Small intestine (tissue), 7 donors: ENCODE results near the gene USH1C. TPM values are rescaled to one million over a fixed set of nuclear protein-coding genes. Genes with fewer than 3 reads are reported as not detected.

Source experiments
- DNase-seq, 2 donors: peaks; one replicate each; pipeline versions ENCODE4 v3.0.0 to v3.0.0-alpha.2; 2013
- FAIRE-seq: peaks from 2 replicates; lab custom pipeline; 2012; peaks lifted over from hg19 to GRCh38; lab: Jason Lieb, UNC
- H3K27ac ChIP-seq, 3 donors: one replicate each; pipeline ENCODE4 v1.5.1; 2013; ENCODE audit warnings: low read length in 2 of 3, mild to moderate bottlenecking in 2 of 3, control low read depth in 1 of 3, inconsistent platforms in 1 of 3, low read depth in 1 of 3, moderate library complexity in 1 of 3
- H3K27me3 ChIP-seq, 3 donors: one replicate each; pipeline ENCODE4 v1.6.1; 2013; ENCODE audit warnings: low read length in 3 of 3, inconsistent platforms in 1 of 3; ENCODE audit not compliant: control insufficient read depth in 3 of 3, insufficient read depth in 3 of 3
- H3K36me3 ChIP-seq, 3 donors: one replicate each; pipeline ENCODE4 v1.6.1; 2013; ENCODE audit warnings: low read length in 3 of 3, inconsistent platforms in 1 of 3, low read depth in 1 of 3, mild to moderate bottlenecking in 1 of 3, moderate library complexity in 1 of 3; ENCODE audit not compliant: control insufficient read depth in 3 of 3, insufficient read depth in 2 of 3
- H3K4me1 ChIP-seq, 3 donors: one replicate each; pipeline ENCODE4 v1.6.1; 2013; ENCODE audit warnings: low read length in 2 of 3, inconsistent platforms in 1 of 3, low read depth in 1 of 3, mild to moderate bottlenecking in 1 of 3, moderate library complexity in 1 of 3; ENCODE audit not compliant: control insufficient read depth in 3 of 3, insufficient read depth in 2 of 3
- H3K4me3 ChIP-seq, 3 donors: one replicate each; pipeline ENCODE4 v1.5.1; 2013; ENCODE audit warnings: low read length in 3 of 3, control low read depth in 1 of 3, inconsistent platforms in 1 of 3, low read depth in 1 of 3, mild to moderate bottlenecking in 1 of 3, moderate library complexity in 1 of 3
- H3K9me3 ChIP-seq, 2 donors: one replicate each; pipeline ENCODE4 v1.6.1; 2013; ENCODE audit warnings: low read depth in 1 of 2, low read length in 1 of 2; ENCODE audit not compliant: control insufficient read depth in 2 of 2, insufficient read depth in 1 of 2
- WGBS, 3 donors: extraction: QIAGEN DNeasy Blood & Tissue Kit; methylation state at CpG; one replicate each; pipeline ENCODE4 v1.1.7; 2013; 5-methylcytosine and 5-hydroxymethylcytosine counted together
- polyA plus RNA-seq, 4 donors: library from polyadenylated mRNA; stranded (reverse) in 3 of 4; unstranded in 1 of 4; fragments of 200-250 nt in 3 of 4; fragments of 120-200 nt in 1 of 4; gene quantifications; one replicate each; pipeline versions ENCODE4 v1.2.1 to v1.2.3, GENCODE V29; 2013
- donor health status: healthy with polysubstance abuse.
- donor health status: control.
- donor health status: control.
- donor health status: Bipolar disorder and iron deficiency.
- donor health status: healthy.

Gene USH1C
- polyA plus RNA-seq, 4 donors: 86.2 to 309 (median 297) TPM

DNA sequence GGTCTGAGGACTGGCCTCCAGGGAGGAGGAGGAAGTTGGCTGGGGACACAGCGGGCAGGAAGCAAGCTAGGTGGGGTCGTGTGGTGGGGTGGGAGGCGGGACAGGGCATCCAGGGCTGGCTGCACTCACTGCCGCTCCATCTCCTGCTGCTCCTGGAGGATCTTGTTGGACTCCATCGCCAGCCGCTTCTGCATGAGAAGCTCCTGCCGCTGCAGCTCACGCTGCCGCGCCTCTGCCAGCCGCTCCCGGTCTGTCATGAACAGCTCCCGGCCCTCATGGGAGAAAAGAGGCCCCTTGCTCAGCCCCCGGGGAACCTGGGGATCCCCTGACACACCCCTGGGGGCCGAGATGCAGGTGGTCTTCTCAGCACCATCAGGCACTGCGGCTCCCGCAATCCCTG, 21.6 kb downstream of the USH1C start:
- Histone ChIP-seq H3K4me1 (peaks cover 0 to 11% (median 0%) of the 10 kb centered on the region in 3 donors), H3K9me3 (no peaks in the 10 kb centered on the region), H3K4me3 (no peak overlapping the region), H3K36me3 (peaks cover 0 to 90% (median 51%) of the 10 kb centered on the region in 3 donors), H3K27me3 (no peaks in the 10 kb centered on the region), H3K27ac (no peak overlapping the region)
- no peak for FAIRE-seq
- 81 to 86% (median 86%) methylated on average over 16 to 17 of the region's 17 CpGs for WGBS, 3 donors
- no peak for DNase-seq

DNA sequence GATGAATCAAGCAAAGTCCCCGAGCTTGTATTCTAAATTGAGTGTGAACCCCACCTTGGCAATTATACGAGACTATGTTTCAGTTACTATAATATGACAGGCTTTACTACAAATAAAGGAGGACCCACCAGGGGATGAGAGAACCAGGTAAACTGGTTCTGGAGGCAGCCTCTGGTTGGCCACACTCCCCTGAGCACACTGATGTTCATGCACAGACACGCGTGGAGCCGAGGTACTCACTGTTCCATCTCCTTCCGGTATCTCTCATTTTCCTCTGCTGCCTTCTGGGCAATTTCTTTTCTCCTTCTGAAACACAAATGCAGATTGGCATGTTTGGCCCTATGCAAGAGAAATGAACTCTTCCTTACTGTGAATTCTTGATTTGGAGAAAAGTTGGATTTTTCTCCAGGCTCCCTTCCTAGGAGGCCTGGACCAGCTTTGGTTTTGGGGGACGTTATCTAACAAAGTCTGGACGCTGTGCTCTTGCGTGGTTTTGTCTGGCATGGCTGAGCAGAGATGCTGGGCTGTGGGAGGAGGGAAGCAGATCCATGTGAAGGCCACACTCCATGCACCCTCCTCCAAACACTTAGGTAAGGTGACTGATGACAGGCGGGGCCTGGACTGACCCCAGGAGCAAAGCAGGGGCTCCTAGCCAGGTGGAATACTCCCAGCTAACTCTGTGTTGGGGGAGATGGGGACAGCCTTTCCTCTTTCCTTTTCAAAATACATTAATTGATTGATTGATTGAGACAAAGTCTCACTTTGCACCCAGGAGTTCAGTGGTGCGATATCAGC, 22.9 kb downstream of the USH1C start:
- Histone ChIP-seq H3K9me3 (no peaks in the 10 kb centered on the region), H3K4me1 (peaks cover 0 to 3% (median 0%) of the 10 kb centered on the region in 3 donors), H3K27ac (no peak overlapping the region), H3K27me3 (no peaks in the 10 kb centered on the region), H3K4me3 (no peak overlapping the region), H3K36me3 (peaks cover 0 to 92% (median 46%) of the 10 kb centered on the region in 3 donors)
- FAIRE-seq (no peak), DNase-seq (no peak)
- WGBS, 3 donors: 89 to 91% (median 90%) methylated on average over 11 of the region's 11 CpGs

DNA sequence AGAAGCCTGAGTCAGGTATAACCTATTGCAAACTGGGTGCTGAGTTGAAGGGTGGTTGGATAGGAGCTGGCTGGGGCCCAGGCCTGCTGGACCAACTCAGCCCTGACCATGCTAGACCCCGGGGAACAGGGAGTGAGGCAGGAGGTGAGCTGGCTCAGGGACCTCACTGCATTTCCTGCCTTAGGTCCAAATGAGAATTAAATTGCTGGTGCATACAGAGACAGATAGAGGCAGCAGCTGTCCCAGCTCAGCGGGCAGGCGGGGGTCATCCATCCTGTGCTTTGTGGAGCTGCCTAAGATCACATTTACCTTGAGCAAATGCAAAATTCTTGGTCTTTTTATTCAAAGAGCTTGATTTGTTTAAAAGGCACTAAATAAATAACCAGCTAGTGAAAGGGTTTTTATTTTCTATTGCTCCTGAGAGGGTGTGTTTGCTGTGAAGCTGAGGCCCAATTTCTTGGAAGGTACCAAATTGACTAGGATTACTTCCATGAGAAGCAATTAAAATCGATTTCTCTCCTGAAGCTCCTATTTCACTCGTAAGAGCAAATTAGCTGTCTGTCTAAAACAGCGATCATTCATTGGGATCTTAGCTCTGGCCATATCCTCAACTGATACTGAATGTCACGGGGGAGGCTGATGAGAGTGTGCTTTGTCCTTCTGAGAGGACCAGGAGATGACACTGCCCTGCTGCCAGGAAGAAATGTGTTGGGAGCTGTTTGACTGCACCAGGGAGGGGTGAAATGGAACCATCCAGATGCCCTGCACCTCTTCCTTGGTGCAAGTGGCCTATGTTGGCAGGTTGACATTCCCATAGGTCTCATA, 24.9 kb downstream of the USH1C start:
- FAIRE-seq (no peak), DNase-seq (no peak)
- Histone ChIP-seq H3K36me3 (peaks cover 0 to 87% (median 39%) of the 10 kb centered on the region in 3 donors), H3K27me3 (no peaks in the 10 kb centered on the region), H3K4me1 (no peaks in the 10 kb centered on the region), H3K9me3 (no peaks in the 10 kb centered on the region), H3K4me3 (no peak overlapping the region), H3K27ac (no peak overlapping the region)
- 80 to 88% (median 88%) methylated on average over 7 of the region's 7 CpGs for WGBS, 3 donors

DNA sequence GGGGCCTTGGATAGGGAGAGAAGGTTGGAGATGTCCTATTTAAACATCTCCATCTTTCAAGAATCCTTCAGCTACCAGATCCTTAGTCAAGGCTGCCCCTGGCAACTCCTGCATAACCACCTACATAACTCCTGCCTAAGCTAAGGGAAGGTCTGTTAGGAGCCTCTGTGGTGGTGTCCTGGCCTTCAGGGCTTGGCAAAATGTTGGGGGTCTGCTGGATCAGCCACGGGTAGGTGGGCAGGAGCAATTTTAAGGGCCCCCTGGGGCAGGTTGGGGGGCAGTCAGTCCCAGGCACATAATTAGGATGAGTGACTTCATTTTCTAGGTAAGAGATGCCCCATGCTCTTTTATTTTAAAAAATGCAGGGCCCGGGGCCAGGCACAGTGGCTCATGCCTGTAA, 25.9 kb downstream of the USH1C start:
- Histone ChIP-seq H3K4me3 (no peak overlapping the region), H3K27me3 (no peaks in the 10 kb centered on the region), H3K9me3 (no peaks in the 10 kb centered on the region), H3K4me1 (no peaks in the 10 kb centered on the region), H3K36me3 (peaks cover 0 to 90% (median 32%) of the 10 kb centered on the region in 3 donors), H3K27ac (no peak overlapping the region)
- no peak for FAIRE-seq
- no peak for DNase-seq
- WGBS, 3 donors: 90 to 97% (median 96%) methylated on average over 2 of the region's 2 CpGs

DNA sequence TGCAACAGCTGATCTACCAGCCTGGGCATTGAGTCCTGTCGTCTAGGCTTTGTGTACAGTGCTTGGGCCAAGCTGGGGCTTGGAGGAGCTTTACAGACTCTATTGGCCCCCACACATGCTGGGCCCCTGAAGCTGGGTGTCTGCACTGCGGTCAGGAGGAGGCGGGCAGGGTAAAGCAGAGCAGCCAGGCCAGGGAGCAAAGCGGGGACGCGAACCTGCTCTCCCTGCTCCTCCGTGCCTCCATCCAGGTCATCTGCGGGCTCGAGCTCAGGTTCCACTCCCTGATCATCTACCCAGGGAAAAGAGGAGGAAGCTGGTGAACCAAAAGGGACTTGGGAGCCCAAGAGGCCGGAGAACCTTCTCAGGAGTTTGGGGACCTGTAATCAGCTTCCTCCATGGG, 27.0 kb downstream of the USH1C start:
- DNase-seq (no peak), FAIRE-seq (no peak)
- no peak overlapping the region for H3K27ac ChIP-seq
- H3K9me3 ChIP-seq: no peaks in the 10 kb centered on the region
- no peak overlapping the region for H3K4me3 ChIP-seq
- peaks cover 0 to 88% (median 23%) of the 10 kb centered on the region in 3 donors for H3K36me3 ChIP-seq
- 89 to 93% (median 89%) methylated on average over 10 of the region's 10 CpGs for WGBS, 3 donors
- no peaks in the 10 kb centered on the region for H3K4me1 ChIP-seq
- H3K27me3 ChIP-seq: no peaks in the 10 kb centered on the region

DNA sequence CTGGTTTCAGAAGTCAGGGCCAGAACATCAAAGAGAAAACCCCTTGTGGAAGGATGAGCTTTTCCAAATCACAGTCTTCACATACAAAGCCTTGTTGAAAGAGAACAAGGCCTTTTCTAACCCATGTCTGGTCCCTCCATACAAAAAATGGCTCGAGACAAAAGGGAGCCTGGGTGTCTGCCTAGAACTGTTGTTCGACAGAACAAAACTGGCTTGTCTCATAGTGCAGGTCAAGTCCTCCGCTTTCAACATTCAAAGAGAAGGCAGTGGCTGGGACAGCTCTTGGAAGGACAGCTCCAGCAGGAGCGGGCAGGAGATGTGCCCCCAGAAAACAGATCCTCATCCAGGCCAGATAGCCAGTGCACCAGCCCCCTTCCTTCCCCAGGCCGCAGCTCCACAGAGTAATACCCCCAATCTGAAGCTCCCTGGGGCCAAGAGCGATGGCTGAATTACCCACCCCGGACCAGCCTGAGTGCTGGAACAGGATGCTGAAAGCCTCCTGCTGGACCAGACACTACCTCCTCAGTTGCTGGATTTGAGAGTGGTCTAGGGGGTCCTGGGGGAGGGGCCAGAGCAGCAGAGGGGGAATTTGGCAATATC, 27.6 kb downstream of the USH1C start:
- Histone ChIP-seq H3K9me3 (no peaks in the 10 kb centered on the region), H3K4me3 (no peak overlapping the region), H3K27me3 (no peaks in the 10 kb centered on the region), H3K27ac (no peak overlapping the region), H3K4me1 (no peaks in the 10 kb centered on the region), H3K36me3 (peaks cover 0 to 88% (median 23%) of the 10 kb centered on the region in 3 donors)
- DNase-seq (no peak), FAIRE-seq (no peak)
- 85 to 97% (median 90%) methylated on average over 7 of the region's 7 CpGs for WGBS, 3 donors

DNA sequence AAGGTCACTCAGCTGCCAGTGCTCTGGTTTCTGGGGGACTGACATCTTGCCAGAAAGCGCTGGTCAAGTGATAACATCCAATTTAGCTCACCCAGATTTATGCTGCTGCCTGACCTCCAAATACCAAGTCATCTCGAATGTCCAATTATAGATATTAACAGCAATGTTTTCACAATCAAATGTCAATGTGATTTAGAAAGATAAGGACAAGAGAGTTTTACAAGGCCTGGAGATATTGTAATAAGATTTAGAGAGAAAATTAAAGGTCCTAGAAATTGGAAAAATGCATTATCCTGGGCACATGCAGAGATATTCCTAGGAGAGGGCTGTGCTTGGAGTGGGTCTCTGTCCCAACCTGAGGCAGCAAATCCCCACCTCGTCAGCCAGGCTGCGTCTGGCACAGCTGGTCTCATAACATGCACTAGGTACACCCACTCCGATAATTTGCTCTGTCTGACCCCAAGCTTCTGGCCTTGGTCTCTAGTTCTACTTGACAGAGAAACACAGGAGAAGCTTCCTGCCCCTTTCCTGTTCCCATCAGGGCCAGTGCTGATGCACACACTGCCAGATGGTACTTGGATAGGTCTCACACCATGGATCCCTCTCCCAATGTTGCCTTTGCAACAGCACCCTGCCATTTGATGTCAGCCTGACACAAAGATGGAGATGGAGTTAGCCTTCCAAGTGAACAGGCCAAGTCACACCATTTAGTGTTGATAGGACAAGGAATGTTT, 28.6 kb downstream of the USH1C start:
- H3K27ac ChIP-seq: no peak overlapping the region
- FAIRE-seq (no peak), DNase-seq (no peak)
- no peaks in the 10 kb centered on the region for H3K4me1 ChIP-seq
- H3K27me3 ChIP-seq: no peaks in the 10 kb centered on the region
- H3K9me3 ChIP-seq: no peaks in the 10 kb centered on the region
- no peak overlapping the region for H3K4me3 ChIP-seq
- 66 to 78% (median 76%) methylated on average over 5 of the region's 5 CpGs for WGBS, 3 donors
- peaks cover 0 to 83% (median 15%) of the 10 kb centered on the region in 3 donors for H3K36me3 ChIP-seq

DNA sequence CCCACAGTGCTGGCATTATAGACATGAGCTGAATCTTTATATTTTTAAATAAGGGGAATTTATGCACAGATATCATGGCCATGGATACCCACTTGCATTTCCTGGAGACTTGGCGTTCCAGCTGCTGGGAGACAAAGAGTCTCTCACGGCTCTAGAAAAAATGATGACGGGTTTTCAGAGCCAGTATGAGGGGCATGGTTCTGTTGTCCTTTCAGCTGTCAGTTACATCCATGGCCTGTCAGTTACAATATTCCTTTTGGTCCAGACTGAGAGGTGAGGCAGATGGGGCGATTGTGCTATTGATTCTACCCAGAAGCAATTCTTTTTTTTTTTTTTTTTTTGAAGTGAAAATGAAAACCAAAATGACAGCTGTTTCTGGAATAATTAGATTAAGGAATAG, 29.7 kb downstream of the USH1C start:
- Histone ChIP-seq H3K27me3 (no peaks in the 10 kb centered on the region), H3K36me3 (peaks cover 0 to 83% (median 7%) of the 10 kb centered on the region in 3 donors), H3K27ac (no peak overlapping the region), H3K4me3 (no peak overlapping the region), H3K4me1 (peaks cover 0 to 5% (median 0%) of the 10 kb centered on the region in 3 donors), H3K9me3 (no peaks in the 10 kb centered on the region)
- WGBS, 3 donors: 82 to 92% (median 84%) methylated on average over 4 of the region's 4 CpGs
- FAIRE-seq: no peak
- DNase-seq: no peak
